ENCODE data around the gene CTR9. TPM values are rescaled to one million over a fixed set of nuclear protein-coding genes. Genes with fewer than 3 reads are reported as not detected.

Gene CTR9
- total RNA-seq, 2 experiments from 2014 or later, result 45.3 to 47.6 TPM

DNA sequence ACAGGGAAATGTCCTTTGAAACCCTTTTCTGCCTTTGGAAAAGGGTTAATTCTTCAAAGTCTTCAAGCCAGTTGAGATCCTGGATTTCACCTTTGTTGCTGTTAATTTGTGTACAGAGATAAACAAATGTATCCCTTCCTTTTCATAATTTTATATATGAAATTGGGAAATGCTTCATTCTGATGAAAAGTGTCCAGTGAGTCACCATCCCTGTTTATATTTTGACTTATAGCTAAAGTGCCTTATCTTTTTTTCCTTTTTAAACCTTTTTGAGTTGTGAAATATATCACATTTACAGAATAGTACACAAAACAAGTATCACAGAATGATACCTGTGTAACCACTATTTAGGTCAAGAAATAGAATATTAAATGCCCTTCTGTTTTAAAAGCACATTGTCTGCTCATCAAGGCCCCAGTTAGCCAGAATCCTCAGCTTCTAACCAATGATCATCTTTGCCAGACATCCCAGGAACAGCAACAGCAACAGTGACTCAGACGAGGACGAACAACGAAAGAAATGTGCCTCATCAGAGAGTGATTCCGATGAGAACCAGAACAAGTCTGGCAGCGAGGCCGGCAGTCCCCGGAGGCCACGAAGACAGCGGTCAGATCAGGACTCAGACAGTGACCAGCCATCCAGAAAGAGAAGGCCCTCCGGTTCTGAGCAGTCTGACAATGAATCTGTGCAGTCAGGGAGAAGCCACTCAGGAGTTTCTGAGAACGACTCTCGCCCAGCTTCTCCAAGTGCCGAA lies 27.3 kb downstream of the CTR9 start:
- H3K4me1 Mint-ChIP-seq, result no peaks in the 10 kb centered on the region
- ATAC-seq (ENCODE audit: low read depth) (no peak), DNase-seq (no peak)
- H3K36me3 Mint-ChIP-seq, result peaks cover 25% of the 10 kb centered on the region
- no peaks in the 10 kb centered on the region for H3K9me3 Mint-ChIP-seq
- no peaks in the 10 kb centered on the region for H3K27me3 Mint-ChIP-seq
- POLR2A ChIA-PET, result no interaction called here
- H3K27ac Mint-ChIP-seq, result no peak overlapping the region
- no peak overlapping the region for H3K4me3 Mint-ChIP-seq

DNA sequence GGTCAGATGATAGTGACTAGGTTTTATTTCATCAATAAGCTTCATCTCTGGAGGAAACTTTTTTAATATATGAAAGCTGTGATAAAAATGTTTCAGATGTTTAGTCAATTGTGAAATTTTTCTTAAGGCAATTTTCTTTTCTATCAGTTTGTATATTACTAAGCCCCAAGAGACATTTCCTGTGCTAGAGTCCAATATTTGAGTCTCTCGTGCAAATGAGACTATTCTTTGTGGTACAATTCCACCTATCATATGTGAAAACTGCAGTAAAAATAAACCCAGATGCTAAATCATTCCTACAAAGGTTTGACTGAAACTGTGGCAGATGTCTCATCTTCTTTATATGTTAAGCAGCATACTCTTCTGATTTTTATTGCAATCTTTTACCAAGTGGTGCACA lies 28.0 kb downstream of the CTR9 start:
- Mint-ChIP-seq H3K4me3 (no peak overlapping the region), H3K4me1 (no peaks in the 10 kb centered on the region), H3K27ac (no peak overlapping the region), H3K9me3 (no peaks in the 10 kb centered on the region), H3K36me3 (peaks cover 25% of the 10 kb centered on the region), H3K27me3 (no peaks in the 10 kb centered on the region)
- ATAC-seq (ENCODE audit: low read depth) (no peak), DNase-seq (no peak)
- POLR2A ChIA-PET, result interaction anchor here (1.8 kb wide), 1 partner anchor 30 kb away, joined by 4 read pairs; the partner anchor contains the start of gene EIF4G2

DNA sequence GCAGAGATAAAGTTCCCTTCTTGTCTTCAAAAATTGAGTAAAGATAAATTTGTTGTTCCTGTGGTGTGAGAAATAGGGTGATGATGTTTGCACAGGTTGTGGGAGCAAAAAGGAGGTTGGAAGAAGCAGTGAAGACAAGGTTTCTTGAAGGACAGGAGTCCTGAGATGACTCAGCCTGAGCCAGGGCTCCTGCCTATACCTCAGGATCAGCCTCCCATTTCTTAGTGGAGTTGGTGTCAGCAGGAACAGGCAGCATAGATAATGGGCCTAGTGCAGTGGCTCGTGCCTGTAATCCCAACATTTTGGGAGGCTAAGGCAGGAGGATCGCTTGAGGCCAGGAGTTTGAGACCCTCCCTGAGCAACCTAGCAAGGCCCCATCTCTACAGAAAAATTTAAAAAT lies 29.0 kb downstream of the CTR9 start:
- Mint-ChIP-seq H3K4me3 (no peak overlapping the region), H3K9me3 (no peaks in the 10 kb centered on the region), H3K27me3 (no peaks in the 10 kb centered on the region), H3K36me3 (peaks cover 18% of the 10 kb centered on the region), H3K27ac (no peak overlapping the region), H3K4me1 (no peaks in the 10 kb centered on the region)
- DNase-seq (no peak), ATAC-seq (ENCODE audit: low read depth) (no peak)
- POLR2A ChIA-PET, result interaction anchor here (1.8 kb wide), 1 partner anchor 29 kb away, joined by 4 read pairs; the partner anchor contains the start of gene EIF4G2

DNA sequence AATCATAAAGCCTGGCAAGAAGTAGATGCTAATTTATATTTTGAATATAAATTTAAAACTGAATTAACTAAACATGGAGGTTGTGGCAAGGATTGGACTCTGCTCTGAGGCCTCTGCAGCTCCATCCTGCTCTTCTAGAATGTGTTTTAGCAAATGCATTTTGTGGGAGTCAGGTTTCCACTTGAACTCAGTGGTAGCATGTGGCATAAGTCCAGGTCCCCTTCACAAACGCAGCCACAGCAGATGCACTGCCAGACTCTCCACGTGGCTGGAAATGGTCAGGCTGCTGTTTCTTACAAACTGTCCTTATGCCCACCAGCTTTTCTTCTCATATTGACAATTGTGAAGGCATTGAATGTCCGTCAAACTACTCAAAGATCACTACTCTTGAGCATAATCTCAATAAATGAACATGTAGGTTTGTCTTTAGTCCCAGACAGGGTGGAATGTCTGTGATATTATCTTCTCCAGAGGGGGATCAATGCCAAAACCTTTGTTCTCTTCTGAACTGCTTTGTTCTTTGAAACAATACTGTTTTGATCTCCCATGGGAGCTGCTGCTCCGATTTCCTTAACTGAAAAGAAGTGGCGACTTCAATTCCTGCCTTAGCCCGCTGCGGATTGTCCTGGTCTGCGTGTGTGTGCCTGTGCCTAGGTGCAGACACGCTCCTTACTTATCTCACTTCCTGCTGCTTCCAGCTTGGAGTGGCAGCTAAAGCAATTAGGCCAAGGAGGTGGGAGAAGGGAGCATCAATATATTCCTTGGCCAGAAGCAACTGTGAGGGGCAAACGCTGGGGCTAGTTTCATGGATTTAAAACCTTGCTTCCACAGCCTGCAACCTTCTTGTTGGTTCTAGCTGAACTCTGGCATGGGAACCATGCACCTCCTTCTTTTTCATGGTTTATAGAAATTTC lies 33.4 kb downstream of the CTR9 start:
- POLR2A ChIA-PET, result no interaction called here
- no peaks in the 10 kb centered on the region for H3K36me3 Mint-ChIP-seq
- ATAC-seq (ENCODE audit: low read depth) (no peak), DNase-seq (no peak)
- H3K9me3 Mint-ChIP-seq, result no peaks in the 10 kb centered on the region
- no peaks in the 10 kb centered on the region for H3K27me3 Mint-ChIP-seq
- no peak overlapping the region for H3K27ac Mint-ChIP-seq
- no peaks in the 10 kb centered on the region for H3K4me1 Mint-ChIP-seq
- no peak overlapping the region for H3K4me3 Mint-ChIP-seq

DNA sequence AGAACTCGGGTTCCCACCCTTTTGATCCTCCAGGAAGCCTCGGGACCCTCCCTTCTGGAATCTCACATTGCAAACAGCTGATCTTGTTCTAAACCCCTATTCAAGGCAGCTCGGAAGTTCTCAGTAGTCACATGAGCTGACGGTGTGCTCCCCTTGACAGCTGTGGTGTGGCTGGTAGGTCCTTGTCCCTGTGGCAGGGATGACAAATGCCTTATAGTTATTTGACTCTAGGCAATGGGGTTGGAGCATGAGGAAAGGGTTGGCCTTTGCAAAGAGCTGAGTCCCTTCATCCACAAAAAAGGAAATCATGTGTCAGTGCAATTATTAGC lies 34.1 kb downstream of the CTR9 start:
- Mint-ChIP-seq H3K27ac (no peak overlapping the region), H3K36me3 (no peaks in the 10 kb centered on the region), H3K4me1 (no peaks in the 10 kb centered on the region), H3K27me3 (no peaks in the 10 kb centered on the region), H3K4me3 (no peak overlapping the region), H3K9me3 (no peaks in the 10 kb centered on the region)
- DNase-seq, result no peak
- POLR2A ChIA-PET, result no interaction called here
- ATAC-seq (ENCODE audit: low read depth), result no peak

DNA sequence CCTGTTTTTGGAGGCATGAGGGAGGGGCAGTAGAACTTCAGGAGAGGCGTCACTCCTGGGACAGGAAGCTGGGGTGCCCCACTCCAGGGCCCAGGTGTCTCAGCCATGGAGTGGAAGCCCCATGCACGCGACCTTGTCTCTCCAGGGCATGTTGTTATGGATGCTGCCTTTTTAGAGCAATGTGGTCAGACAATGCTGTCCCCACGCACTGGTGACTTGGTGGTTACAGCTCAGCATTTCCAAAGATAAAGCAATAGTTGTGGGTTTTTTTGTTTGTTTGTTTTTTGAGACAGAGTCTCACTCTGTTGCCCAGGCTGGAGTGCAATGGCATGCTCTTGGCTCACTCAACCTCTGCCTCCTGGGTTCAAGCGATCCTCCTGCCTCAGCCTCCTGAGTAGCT lies 35.4 kb downstream of the CTR9 start:
- no peak for ATAC-seq (ENCODE audit: low read depth)
- Mint-ChIP-seq H3K36me3 (no peaks in the 10 kb centered on the region), H3K4me1 (no peaks in the 10 kb centered on the region), H3K27ac (no peak overlapping the region), H3K27me3 (peaks cover 4% of the 10 kb centered on the region), H3K4me3 (no peak overlapping the region), H3K9me3 (no peaks in the 10 kb centered on the region)
- POLR2A ChIA-PET, result no interaction called here
- DNase-seq, result no peak

DNA sequence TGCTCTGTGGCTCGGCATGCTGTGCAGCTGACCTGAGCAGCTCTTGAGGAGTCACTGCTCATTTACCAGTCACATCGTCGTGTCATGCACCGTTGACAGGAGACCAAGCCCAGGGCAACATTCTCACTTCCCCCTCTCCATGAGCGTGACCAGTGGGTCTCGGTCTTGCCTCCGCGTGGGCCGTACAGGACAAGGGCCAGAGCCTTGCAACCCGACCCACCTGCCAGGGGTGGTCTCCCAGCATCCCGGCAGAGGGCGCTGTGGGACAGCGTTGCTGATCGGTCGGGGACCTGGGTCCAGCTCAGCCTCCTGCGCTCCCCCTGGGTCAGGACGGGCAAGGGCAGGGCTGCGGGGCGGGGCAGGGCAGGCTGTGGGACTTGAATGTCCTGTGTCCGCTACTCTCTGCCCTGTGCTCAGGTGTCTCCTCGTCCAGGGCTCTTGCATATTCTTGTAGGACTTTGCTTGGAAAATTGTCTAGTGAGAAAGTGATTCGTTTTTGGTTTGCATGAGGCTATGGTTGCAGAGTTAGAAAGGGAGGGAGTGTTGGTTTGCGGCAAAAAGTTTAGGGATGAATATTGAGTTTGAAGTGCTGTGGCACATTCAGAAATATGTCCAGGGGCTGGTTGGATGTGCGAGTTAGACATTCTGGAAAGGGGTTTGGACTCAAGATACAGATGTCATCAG lies 41.5 kb downstream of the CTR9 start:
- H3K4me1 Mint-ChIP-seq, result peaks cover 21% of the 10 kb centered on the region
- peaks cover 21% of the 10 kb centered on the region for H3K36me3 Mint-ChIP-seq
- ATAC-seq (ENCODE audit: low read depth) (peak; percentile 92), DNase-seq (peak; percentile 92)
- no peaks in the 10 kb centered on the region for H3K9me3 Mint-ChIP-seq
- POLR2A ChIA-PET, result interaction anchor here (0.6 to 2.6 kb wide), 6 partner anchors 17 to 1025 kb away, joined by 4 to 37 read pairs (median 6); partner anchors contain the start of genes CTR9, EIF4G2 and ZBED5
- H3K27ac Mint-ChIP-seq, result peak overlapping the region; percentile 46
- peak overlapping the region; percentile 68 for H3K4me3 Mint-ChIP-seq
- H3K27me3 Mint-ChIP-seq, result peaks cover 12% of the 10 kb centered on the region

DNA sequence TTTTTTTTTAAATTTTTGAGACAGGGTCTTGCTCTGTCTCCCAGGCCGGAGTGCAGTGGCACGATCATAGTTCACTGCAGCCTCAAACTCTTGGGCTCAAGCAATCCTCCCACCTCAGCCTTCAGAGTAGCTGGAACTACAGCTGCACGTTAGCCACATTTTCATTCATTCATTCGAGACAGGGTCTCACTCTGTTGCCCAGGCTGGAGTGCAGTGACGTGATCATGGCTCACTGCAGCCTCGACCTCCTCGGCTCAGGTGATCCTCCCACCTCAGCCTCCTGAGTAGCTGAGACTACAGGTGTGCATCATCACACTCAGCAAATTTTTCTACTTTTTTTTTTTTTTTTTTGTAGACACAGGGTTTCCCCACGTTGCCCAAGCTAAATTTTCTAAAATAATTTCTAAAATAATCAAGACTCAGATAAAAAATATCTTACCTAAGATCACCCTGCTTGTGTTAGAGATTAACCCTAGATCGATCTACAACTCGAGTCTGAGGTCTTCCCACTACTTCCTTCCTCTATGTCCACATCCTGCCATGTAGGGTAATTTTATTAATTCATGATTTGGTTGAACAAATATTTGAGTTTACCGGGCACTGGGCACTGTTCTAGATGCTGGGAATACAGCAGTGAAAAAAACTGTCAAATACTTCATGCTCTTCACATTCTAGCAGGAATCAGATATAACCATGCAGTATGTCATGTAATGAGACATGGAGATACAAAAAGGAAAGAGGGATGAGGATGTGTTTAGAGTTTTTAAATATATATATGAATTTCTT lies 42.6 kb downstream of the CTR9 start:
- POLR2A ChIA-PET, result interaction anchor here (0.7 to 2.6 kb wide), 6 partner anchors 11 to 990 kb away, joined by 3 to 37 read pairs (median 6); partner anchors contain the start of genes CTR9, EIF4G2 and ZBED5
- DNase-seq, result no peak
- Mint-ChIP-seq H3K9me3 (no peaks in the 10 kb centered on the region), H3K27me3 (peaks cover 12% of the 10 kb centered on the region), H3K4me1 (peaks cover 25% of the 10 kb centered on the region), H3K36me3 (peaks cover 25% of the 10 kb centered on the region), H3K27ac (no peak overlapping the region), H3K4me3 (peak overlapping the region; percentile 56)
- ATAC-seq (ENCODE audit: low read depth), result no peak

DNA sequence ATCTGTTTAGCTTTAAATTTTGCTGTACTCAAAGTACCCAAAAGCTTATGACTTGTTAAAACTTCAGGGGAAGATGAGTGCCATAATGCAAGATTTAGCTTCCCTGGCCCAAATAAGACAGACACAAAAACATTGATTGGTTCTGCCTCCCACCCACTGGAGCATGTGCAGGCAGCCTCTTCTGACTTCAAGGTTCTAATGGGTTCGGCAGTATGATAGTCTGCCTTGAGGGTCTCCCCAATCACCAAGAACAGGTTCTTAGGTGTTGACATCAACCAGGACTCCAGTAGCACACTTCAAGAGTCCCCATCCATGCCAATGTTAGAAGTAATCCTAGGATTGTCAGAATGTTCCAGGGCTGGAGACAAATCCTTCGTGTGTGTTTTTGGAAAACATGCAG lies 45.1 kb downstream of the CTR9 start:
- Mint-ChIP-seq H3K9me3 (no peaks in the 10 kb centered on the region), H3K36me3 (peaks cover 47% of the 10 kb centered on the region), H3K4me3 (no peak overlapping the region), H3K4me1 (peaks cover 47% of the 10 kb centered on the region), H3K27ac (no peak overlapping the region), H3K27me3 (peaks cover 10% of the 10 kb centered on the region)
- ATAC-seq (ENCODE audit: low read depth) (no peak), DNase-seq (no peak)
- POLR2A ChIA-PET, result interaction anchor here (1.4 to 2.1 kb wide), 2 partner anchors 12 to 62 kb away, joined by 8 to 23 read pairs; partner anchors contain the start of genes EIF4G2 and ZBED5

DNA sequence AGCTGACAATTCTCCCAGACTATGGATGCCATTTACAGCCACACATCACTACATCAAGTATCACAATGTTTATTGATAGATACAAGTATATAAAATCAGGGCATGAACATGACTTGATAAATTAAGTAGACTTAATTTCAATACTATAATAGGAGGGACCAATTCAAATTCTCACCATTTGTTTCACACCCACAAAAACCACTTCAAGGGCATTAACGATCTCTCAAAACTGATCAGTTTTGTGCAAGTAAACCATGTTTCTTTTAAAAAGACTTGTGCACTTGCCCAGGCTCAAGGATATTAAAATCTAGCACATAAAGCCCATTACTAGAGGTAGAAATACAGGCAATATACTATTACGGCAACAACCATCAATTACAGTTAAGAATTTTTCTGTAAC lies 46.0 kb downstream of the CTR9 start:
- Mint-ChIP-seq H3K4me1 (peaks cover 54% of the 10 kb centered on the region), H3K36me3 (peaks cover 52% of the 10 kb centered on the region), H3K4me3 (no peak overlapping the region), H3K27ac (no peak overlapping the region), H3K9me3 (no peaks in the 10 kb centered on the region), H3K27me3 (peaks cover 5% of the 10 kb centered on the region)
- no peak for ATAC-seq (ENCODE audit: low read depth)
- POLR2A ChIA-PET, result interaction anchor here (2.1 to 4.5 kb wide), 2 partner anchors 12 kb away, joined by 23 to 46 read pairs; partner anchors contain the start of gene EIF4G2
- no peak for DNase-seq

DNA sequence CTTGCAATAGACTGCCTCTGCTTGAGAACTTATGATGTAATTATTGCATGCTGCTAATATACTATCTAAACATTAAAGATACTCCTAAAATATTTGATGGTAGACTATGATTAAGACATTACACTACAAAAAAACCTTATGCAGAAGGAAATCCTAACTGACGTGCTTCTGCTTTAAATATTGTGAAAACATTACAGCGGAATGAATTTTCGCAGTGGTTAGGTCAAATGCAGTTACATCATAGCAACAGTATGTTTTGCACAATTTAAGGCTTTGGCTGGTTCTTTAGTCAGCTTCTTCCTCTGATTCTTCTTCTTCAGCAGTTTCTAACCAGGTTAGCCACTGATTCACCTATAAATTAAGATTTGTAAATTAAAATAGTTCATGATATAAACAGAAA lies 46.5 kb downstream of the CTR9 start:
- Mint-ChIP-seq H3K27me3 (peaks cover 4% of the 10 kb centered on the region), H3K36me3 (peaks cover 56% of the 10 kb centered on the region), H3K27ac (no peak overlapping the region), H3K4me3 (no peak overlapping the region), H3K4me1 (peaks cover 57% of the 10 kb centered on the region), H3K9me3 (no peaks in the 10 kb centered on the region)
- POLR2A ChIA-PET, result interaction anchor here (4.5 kb wide), 1 partner anchor 11 kb away, joined by 46 read pairs; the partner anchor contains the start of gene EIF4G2
- no peak for DNase-seq
- ATAC-seq (ENCODE audit: low read depth), result no peak

DNA sequence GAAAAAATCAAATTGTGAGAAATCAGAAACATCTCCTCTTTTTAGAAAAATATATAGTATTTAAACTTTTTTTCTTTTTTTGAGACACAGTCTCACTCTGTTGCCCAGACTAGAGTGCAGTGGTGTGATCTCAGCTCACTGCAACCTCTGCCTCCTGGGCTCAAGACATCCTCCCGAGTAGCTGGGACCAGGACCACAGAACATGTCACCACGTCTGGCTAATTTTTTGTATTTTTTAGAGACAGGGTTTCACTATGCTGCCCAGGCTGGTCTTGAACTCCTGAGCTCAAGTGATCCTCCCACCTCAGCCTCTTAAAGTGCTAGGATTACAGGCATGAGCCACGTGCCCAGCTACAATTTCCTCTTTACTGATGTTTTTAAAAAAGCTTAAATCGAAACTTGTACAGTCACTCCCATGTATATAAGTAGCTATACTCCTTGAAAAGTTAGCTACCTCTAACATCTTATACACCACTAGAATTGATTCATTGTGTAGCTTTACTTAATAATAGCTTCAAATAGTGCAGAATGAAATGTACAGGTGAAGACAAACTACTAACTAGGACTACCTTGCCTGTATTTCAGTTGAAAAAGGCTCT lies 47.4 kb downstream of the CTR9 start:
- H3K36me3 Mint-ChIP-seq, result peaks cover 62% of the 10 kb centered on the region
- no peak for DNase-seq
- peaks cover 50% of the 10 kb centered on the region for H3K4me1 Mint-ChIP-seq
- POLR2A ChIA-PET, result interaction anchor here (1.3 to 4.5 kb wide), 2 partner anchors 10 to 59 kb away, joined by 7 to 46 read pairs; partner anchors contain the start of genes EIF4G2 and ZBED5
- H3K27ac Mint-ChIP-seq, result peak overlapping the region; percentile 18
- H3K27me3 Mint-ChIP-seq, result no peaks in the 10 kb centered on the region
- peak; percentile 13 for ATAC-seq (ENCODE audit: low read depth)
- H3K4me3 Mint-ChIP-seq, result peak overlapping the region; percentile 11
- H3K9me3 Mint-ChIP-seq, result no peaks in the 10 kb centered on the region
